OCI-LY1 (cell line): ENCODE data around the gene TRDMT1.

Source experiments
- H2AFZ ChIP-seq: fragments of 200-600 bp; sonication (generic), shearing (Covaris generic); 2 replicates; pipeline ENCODE4 v1.6.0; 2014; ENCODE audit warnings: antibody characterized with exemption, mild to moderate bottlenecking, low read length
- H3F3A ChIP-seq: fragments of 200-600 bp; sonication (generic), shearing (Covaris generic); 2 replicates; pipeline ENCODE4 v1.6.0; 2014; ENCODE audit warnings: mild to moderate bottlenecking, antibody characterized with exemption, low read length, moderate library complexity; ENCODE audit not compliant: insufficient read depth
- H3K27ac ChIP-seq: fragments of 200-600 bp; sonication (generic); 2 replicates; pipeline ENCODE4 v1.5.1; 2014; ENCODE audit warnings: low read length, mixed run types, mild to moderate bottlenecking, low read depth; ENCODE audit not compliant: poor library complexity, severe bottlenecking
- H3K27me3 ChIP-seq: fragments of 200-600 bp; sonication (generic); 2 replicates; pipeline ENCODE4 v1.6.0; 2014; ENCODE audit warnings: antibody characterized with exemption, mild to moderate bottlenecking, low read length, moderate library complexity; ENCODE audit not compliant: insufficient read depth
- H3K36me3 ChIP-seq: fragments of 200-600 bp; sonication (generic); 2 replicates; pipeline ENCODE4 v1.6.1; 2014; ENCODE audit warnings: mild to moderate bottlenecking, antibody characterized with exemption, low read length, moderate library complexity, mixed read lengths; ENCODE audit not compliant: insufficient read depth
- H3K4me1 ChIP-seq: fragments of 200-600 bp; sonication (generic); 2 replicates; pipeline ENCODE4 v1.5.1; 2014; ENCODE audit warnings: mild to moderate bottlenecking, low read length, moderate library complexity; ENCODE audit not compliant: insufficient read depth, severe bottlenecking
- H3K4me2 ChIP-seq: fragments of 200-600 bp; sonication (generic), shearing (Covaris generic); 2 replicates; pipeline ENCODE4 v1.6.1; 2014; ENCODE audit warnings: low read length
- H3K4me3 ChIP-seq: fragments of 200-600 bp; sonication (generic); 2 replicates; pipeline ENCODE4 v1.5.1; 2014; ENCODE audit warnings: low read length, low read depth, mild to moderate bottlenecking, mixed read lengths; ENCODE audit not compliant: poor library complexity, severe bottlenecking
- H3K79me2 ChIP-seq: fragments of 200-600 bp; shearing (Covaris generic); 2 replicates; pipeline ENCODE4 v1.6.1; 2016; ENCODE audit warnings: mixed run types, low read length, mixed read lengths; ENCODE audit not compliant: insufficient read depth
- H3K9ac ChIP-seq: fragments of 200-600 bp; sonication (generic), shearing (Covaris generic); 2 replicates; pipeline ENCODE4 v1.6.1; 2014; ENCODE audit warnings: mild to moderate bottlenecking, low read length, mixed read lengths
- H3K9me2 ChIP-seq: fragments of 200-600 bp; sonication (generic), shearing (Covaris generic); 2 replicates; pipeline ENCODE4 v1.6.1; 2014; ENCODE audit warnings: low read depth, mild to moderate bottlenecking, low read length, mixed read lengths
- H3K9me3 ChIP-seq: fragments of 200-600 bp; shearing (Covaris generic); 2 replicates; pipeline ENCODE4 v1.6.1; 2014; ENCODE audit warnings: low read length, mixed read lengths
- H4K20me1 ChIP-seq: fragments of 200-600 bp; sonication (generic), shearing (Covaris generic); 2 replicates; pipeline ENCODE4 v1.6.0; 2016; ENCODE audit warnings: mild to moderate bottlenecking, low read length; ENCODE audit not compliant: insufficient read depth
- CTCF ChIP-seq: fragments of 200-600 bp; sonication (generic), shearing (Covaris generic); IDR thresholded peaks from 2 replicates; pipeline ENCODE4 v1.5.1; 2017; ENCODE audit warnings: mild to moderate bottlenecking, antibody characterized with exemption, low read length, moderate library complexity, mixed read lengths
- EZH2 ChIP-seq: fragments of 200-600 bp; sonication (generic), shearing (Covaris generic); IDR thresholded peaks from 2 replicates; pipeline ENCODE4 v1.8.0; 2017; ENCODE audit warnings: borderline replicate concordance, mixed run types, mild to moderate bottlenecking, antibody characterized with exemption, low read length, moderate library complexity, mixed read lengths

TRDMT1 gene

GRCh38 chr10:17101257-17101909 lies 100.1 kb downstream of the TRDMT1 start:
- Histone ChIP-seq H3K27ac (no peak overlapping the region), H3K4me1 (no peaks in the 10 kb centered on the region), H3K9me3 (no peaks in the 10 kb centered on the region), H3K79me2 (no peaks in the 10 kb centered on the region), H3K4me2 (no peak overlapping the region), H3K9me2 (no peaks in the 10 kb centered on the region), H3K9ac (no peak overlapping the region), H3F3A (no peaks in the 10 kb centered on the region), H3K4me3 (no peak overlapping the region), H3K27me3 (no peaks in the 10 kb centered on the region), H2AFZ (no peak overlapping the region), H3K36me3 (no peaks in the 10 kb centered on the region), H4K20me1 (no peaks in the 10 kb centered on the region)
- no peak for TF ChIP-seq EZH2
- TF ChIP-seq CTCF: no peak

DNA sequence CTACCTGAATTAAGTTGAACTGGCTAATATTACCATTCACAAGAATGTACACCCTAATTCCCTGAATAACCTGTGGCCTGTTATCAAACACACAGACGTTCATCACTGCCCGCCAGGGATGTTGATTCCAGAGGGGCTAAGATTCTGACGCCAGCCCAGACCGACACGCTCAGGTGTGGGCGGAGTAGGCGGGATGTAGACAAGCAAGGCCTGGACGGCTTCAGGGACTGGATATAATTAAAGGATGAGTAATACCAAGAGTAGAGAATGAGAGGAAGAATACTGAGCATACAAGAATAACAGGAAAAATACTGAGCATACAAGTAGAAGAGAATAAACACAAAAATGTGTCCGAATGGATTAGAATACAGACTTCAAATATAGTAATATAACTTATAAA lies 100.9 kb downstream of the TRDMT1 start:
- no peaks in the 10 kb centered on the region for H3K4me1 ChIP-seq
- TF ChIP-seq EZH2 (no peak), CTCF (no peak)
- H3K27ac ChIP-seq: no peak overlapping the region
- H3K27me3 ChIP-seq: no peaks in the 10 kb centered on the region
- no peak overlapping the region for H3K4me3 ChIP-seq
- H3K9me3 ChIP-seq: no peaks in the 10 kb centered on the region
- H3F3A ChIP-seq: no peaks in the 10 kb centered on the region
- H3K9me2 ChIP-seq: no peaks in the 10 kb centered on the region
- no peaks in the 10 kb centered on the region for H4K20me1 ChIP-seq
- H3K36me3 ChIP-seq: no peaks in the 10 kb centered on the region
- no peak overlapping the region for H3K4me2 ChIP-seq
- H3K79me2 ChIP-seq: no peaks in the 10 kb centered on the region
- H2AFZ ChIP-seq: no peak overlapping the region
- no peak overlapping the region for H3K9ac ChIP-seq

- Histone ChIP-seq H3K4me2 (no peak overlapping the region), H3K79me2 (no peaks in the 10 kb centered on the region), H3F3A (no peaks in the 10 kb centered on the region), H2AFZ (no peak overlapping the region), H3K9me3 (no peaks in the 10 kb centered on the region), H3K27ac (no peak overlapping the region), H3K9me2 (no peaks in the 10 kb centered on the region), H3K4me1 (no peaks in the 10 kb centered on the region), H3K36me3 (no peaks in the 10 kb centered on the region), H3K9ac (no peak overlapping the region), H4K20me1 (no peaks in the 10 kb centered on the region), H3K27me3 (no peaks in the 10 kb centered on the region), H3K4me3 (no peak overlapping the region)
- no peak for TF ChIP-seq EZH2
- TF ChIP-seq CTCF: no peak
Measured at GRCh38 chr10:17098012-17098411, 103.5 kb downstream of the TRDMT1 start.
